Gastrocnemius medialis (tissue), 4 donors: ENCODE data around the gene SERPINB8. TPM values are rescaled to one million over a fixed set of nuclear protein-coding genes. Genes with fewer than 3 reads are reported as not detected.
A peak's percentile ranks its signal among the peaks of the same experiment; 100 is the strongest.
"Not testable (repeated sequence)": the region's sequence is repeated elsewhere in the genome, so short reads cannot be mapped to it uniquely, and the experiment has no call there.

Experiments
- ATAC-seq, 2 donors: fragments of 150-250 bp; one replicate each; pipeline ENCODE4 v1.9.1; 2016
- DNase-seq, 2 donors: peaks; one replicate each; pipeline ENCODE4 v3.0.0-alpha.2; 2019
- H3K27ac ChIP-seq, 4 donors: fragments of 200-600 bp; sonication (generic); 1 replicate in 1 of 4; 2 replicates in 3 of 4; pipeline ENCODE4 v1.5.1; 2016 to 2018; ENCODE audit warnings: mild to moderate bottlenecking in 2 of 4, moderate library complexity in 1 of 4
- H3K27me3 ChIP-seq, 3 donors: fragments of 200-600 bp; sonication (generic) in 2 of 3; 1 replicate in 1 of 3; 2 replicates in 2 of 3; pipeline versions ENCODE4 v1.5.1 to v1.6.0; 2016 to 2019; ENCODE audit warnings: mild to moderate bottlenecking in 1 of 3, moderate library complexity in 1 of 3
- H3K36me3 ChIP-seq, 2 donors: fragments of 200-600 bp; sonication (generic) in 1 of 2; one replicate each; pipeline ENCODE4 v1.5.1; 2017 to 2018
- H3K4me1 ChIP-seq, 2 donors: fragments of 200-600 bp; sonication (generic) in 1 of 2; one replicate each; pipeline ENCODE4 v1.5.1; 2016 to 2017; ENCODE audit warnings: mild to moderate bottlenecking in 2 of 2
- H3K4me3 ChIP-seq, 4 donors: fragments of 200-600 bp; sonication (generic) in 3 of 4; 1 replicate in 1 of 4; 2 replicates in 3 of 4; pipeline ENCODE4 v1.5.1; 2016 to 2019; ENCODE audit warnings: mild to moderate bottlenecking in 2 of 4
- H3K9me3 ChIP-seq, 3 donors: fragments of 200-600 bp; sonication (generic) in 2 of 3; 1 replicate in 1 of 3; 2 replicates in 2 of 3; pipeline ENCODE4 v1.5.1; 2016 to 2019
- POLR2A ChIP-seq, 2 donors: fragments of 450-650 bp; IDR thresholded peaks; one replicate each; pipeline ENCODE4 v1.6.1; 2017; ENCODE audit warnings: antibody characterized with exemption in 2 of 2, mild to moderate bottlenecking in 2 of 2, moderate library complexity in 2 of 2
- in situ Hi-C, 4 donors: fragments of 200-750 bp; cut with MboI; loops; one replicate each; pipeline versions ENCODE4 v1.15.0 to v1.8.0; 2017; ENCODE audit warnings: low sequenced_read_pairs in 4 of 4
- intact Hi-C: fragments of 100-400 bp; cut with DNase I; formaldehyde crosslinking; loops from one replicate; pipeline ENCODE4 v1.15.1; 2023; ENCODE audit warnings: low total_unique reads
- total RNA-seq, 4 donors: library from RNA; depleted of rRNA; stranded (reverse); fragments of >200 nt; gene quantifications; one replicate each; pipeline versions ENCODE4 v1.1.0 to v1.2.3, GENCODE V29; 2016
- TF ChIP-seq, protein P1 (sequence below), 5 experiments: fragments of 450-650 bp in 3 of 5; fragments of 200-600 bp in 2 of 5; sonication (generic) in 2 of 5; IDR thresholded peaks in 4 of 5; conservative IDR thresholded peaks in 1 of 5; 1 replicate in 4 of 5; 2 replicates in 1 of 5; pipeline ENCODE4 v1.5.1; 2016 to 2019; ENCODE audit warnings: antibody characterized with exemption in 5 of 5, mild to moderate bottlenecking in 3 of 5, moderate library complexity in 3 of 5

Gene SERPINB8
- total RNA-seq, 4 donors from 2014 or later = 0.87 to 3.8 (median 1.6) TPM

- intact Hi-C loops = no loop called here
These were observed 39.0 kb upstream of the SERPINB8 start for GRCh38 chr18:63930773-63931354.

DNA sequence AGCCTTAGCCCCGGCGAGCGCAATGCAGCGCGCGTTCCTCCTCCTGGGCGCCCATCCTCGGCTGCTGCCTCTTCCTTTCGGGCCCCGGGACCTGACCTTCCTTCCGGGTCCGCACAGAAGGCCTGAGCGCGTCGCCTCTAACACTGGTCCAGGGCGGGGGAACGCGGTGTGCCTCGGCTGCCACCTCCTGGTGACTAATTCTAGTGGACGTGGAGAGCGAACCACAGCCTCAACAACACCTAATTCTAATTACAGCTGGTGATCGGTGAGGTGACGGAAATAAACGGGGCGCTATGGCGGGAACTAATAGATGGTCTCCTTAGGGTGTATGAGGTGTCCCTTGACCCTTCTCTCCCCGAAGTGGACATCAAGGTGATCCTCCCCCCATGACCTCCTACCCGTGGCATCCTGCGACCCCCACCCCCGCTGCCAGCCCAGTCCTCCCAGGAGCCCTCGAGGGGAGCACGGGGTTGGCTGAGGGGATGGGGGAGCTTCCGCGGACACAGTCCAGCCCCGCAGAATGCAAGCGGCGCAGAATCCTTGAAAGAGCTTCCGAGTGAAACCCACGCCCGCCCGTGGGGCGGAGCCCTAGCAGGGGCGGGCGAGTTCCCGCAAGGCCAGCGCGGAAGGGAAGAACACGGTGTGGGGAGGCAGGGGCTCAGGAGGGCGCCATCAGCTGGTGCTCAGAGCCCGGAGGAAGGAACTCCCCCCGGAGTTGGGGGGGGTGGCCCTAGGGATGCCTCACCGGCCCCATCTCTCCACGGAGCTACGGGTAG is 33.5 kb upstream of the SERPINB8 start:
- ATAC-seq (peak in 1 of 2 donors; percentile 64), DNase-seq (peak; percentile 45 to 47)
- Histone ChIP-seq H3K27me3 (no peaks in the 10 kb centered on the region), H3K36me3 (no peaks in the 10 kb centered on the region), H3K27ac (no peak overlapping the region), H3K4me3 (peak overlapping the region; percentile 38 to 57 (median 50)), H3K9me3 (no peaks in the 10 kb centered on the region), H3K4me1 (peaks cover 0 to 3% of the 10 kb centered on the region in 2 donors)
- intact Hi-C loops (loop anchor here (1.0 kb wide), 1 partner anchor 418 kb away; no protein-coding TSS in a partner anchor), in situ Hi-C loops (loop anchor here in 1 of 4 donors (25.0 kb wide), 1 partner anchor 99 kb away; no protein-coding TSS in a partner anchor)
- no peak for TF ChIP-seq POLR2A (IDR thresholded peaks at IDR 0.05)
- TF ChIP-seq, protein P1, sequence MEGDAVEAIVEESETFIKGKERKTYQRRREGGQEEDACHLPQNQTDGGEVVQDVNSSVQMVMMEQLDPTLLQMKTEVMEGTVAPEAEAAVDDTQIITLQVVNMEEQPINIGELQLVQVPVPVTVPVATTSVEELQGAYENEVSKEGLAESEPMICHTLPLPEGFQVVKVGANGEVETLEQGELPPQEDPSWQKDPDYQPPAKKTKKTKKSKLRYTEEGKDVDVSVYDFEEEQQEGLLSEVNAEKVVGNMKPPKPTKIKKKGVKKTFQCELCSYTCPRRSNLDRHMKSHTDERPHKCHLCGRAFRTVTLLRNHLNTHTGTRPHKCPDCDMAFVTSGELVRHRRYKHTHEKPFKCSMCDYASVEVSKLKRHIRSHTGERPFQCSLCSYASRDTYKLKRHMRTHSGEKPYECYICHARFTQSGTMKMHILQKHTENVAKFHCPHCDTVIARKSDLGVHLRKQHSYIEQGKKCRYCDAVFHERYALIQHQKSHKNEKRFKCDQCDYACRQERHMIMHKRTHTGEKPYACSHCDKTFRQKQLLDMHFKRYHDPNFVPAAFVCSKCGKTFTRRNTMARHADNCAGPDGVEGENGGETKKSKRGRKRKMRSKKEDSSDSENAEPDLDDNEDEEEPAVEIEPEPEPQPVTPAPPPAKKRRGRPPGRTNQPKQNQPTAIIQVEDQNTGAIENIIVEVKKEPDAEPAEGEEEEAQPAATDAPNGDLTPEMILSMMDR (IDR thresholded peaks at IDR 0.05 in 4 of 5, conservative IDR thresholded peaks at IDR 0.05 in 1 of 5) = peak; percentile 26 to 63 (median 54)

More at GRCh38 chr18:63930773-63931354, 39.0 kb upstream of the SERPINB8 start:
- no peak for DNase-seq
- no peaks in the 10 kb centered on the region for H3K36me3 ChIP-seq
- no peaks in the 10 kb centered on the region for H3K27me3 ChIP-seq
- H3K4me3 ChIP-seq = no peak overlapping the region
- no peak overlapping the region for H3K27ac ChIP-seq
- ATAC-seq = no peak
- H3K4me1 ChIP-seq = no peaks in the 10 kb centered on the region
- in situ Hi-C loops = loop anchor here in 1 of 4 donors (25.0 kb wide), 1 partner anchor 94 kb away; no protein-coding TSS in a partner anchor
- TF ChIP-seq POLR2A (IDR thresholded peaks at IDR 0.05) = no peak
- TF ChIP-seq, protein P1 (IDR thresholded peaks at IDR 0.05 in 4 of 5, conservative IDR thresholded peaks at IDR 0.05 in 1 of 5) = no peak
- H3K9me3 ChIP-seq = no peaks in the 10 kb centered on the region

DNA sequence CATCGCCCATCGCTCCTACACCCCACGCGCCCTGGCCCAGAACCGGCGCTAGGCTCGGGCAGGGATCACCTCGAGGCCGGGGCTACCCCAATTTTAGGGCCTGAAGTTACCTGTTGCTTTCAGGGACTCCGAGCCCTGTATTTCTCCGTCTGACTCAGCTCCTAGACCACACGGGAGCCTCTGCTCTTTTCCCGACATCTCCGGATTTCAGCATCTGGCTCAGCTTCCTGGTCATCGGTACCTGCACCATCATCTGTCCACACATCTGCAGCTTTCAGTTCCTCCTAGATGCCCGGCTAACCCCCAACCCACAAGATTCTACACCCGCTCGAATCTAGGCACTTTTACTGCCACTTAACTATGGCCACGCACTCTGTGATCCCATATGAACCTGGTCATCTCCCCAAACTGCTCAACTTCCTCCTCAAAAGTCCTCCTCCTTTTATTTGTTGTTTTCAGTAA is 32.9 kb upstream of the SERPINB8 start:
- no peaks in the 10 kb centered on the region for H3K27me3 ChIP-seq
- peak overlapping the region; percentile 38 to 57 (median 50) for H3K4me3 ChIP-seq
- intact Hi-C loops (loop anchor here (1.0 kb wide), 1 partner anchor 419 kb away; no protein-coding TSS in a partner anchor), in situ Hi-C loops (loop anchor here in 1 of 4 donors (25.0 kb wide), 1 partner anchor 100 kb away; no protein-coding TSS in a partner anchor)
- no peak overlapping the region for H3K27ac ChIP-seq
- no peaks in the 10 kb centered on the region for H3K36me3 ChIP-seq
- TF ChIP-seq, protein P1 (IDR thresholded peaks at IDR 0.05 in 4 of 5, conservative IDR thresholded peaks at IDR 0.05 in 1 of 5) = no peak
- no peak for TF ChIP-seq POLR2A (IDR thresholded peaks at IDR 0.05)
- no peaks in the 10 kb centered on the region for H3K9me3 ChIP-seq
- peaks cover 0 to 3% of the 10 kb centered on the region in 2 donors for H3K4me1 ChIP-seq
- no peak for DNase-seq
- no peak for ATAC-seq

DNA sequence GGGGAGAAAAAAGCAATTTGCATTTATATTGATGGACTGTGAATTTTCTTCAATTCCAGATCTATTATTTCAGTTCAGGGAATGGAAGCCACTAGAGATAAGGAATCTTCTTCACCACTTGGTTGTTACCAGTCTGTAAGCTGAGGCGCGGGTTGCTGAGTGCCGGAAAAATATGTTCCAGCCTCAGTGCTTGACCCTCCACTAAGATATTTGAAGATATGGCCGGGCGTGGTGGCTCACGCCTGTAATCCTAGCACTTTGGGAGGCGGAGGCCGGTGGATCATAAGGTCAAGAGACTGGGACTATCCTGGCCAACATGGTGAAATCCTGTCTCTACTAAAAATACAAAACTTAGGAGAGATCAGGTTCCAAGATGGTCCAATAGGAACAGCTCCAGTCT is 29.9 kb upstream of the SERPINB8 start:
- H3K9me3 ChIP-seq = no peaks in the 10 kb centered on the region
- peaks cover 0 to 3% of the 10 kb centered on the region in 2 donors for H3K4me1 ChIP-seq
- DNase-seq = no peak
- no peak overlapping the region for H3K27ac ChIP-seq
- intact Hi-C loops (no loop called here), in situ Hi-C loops (loop anchor here in 1 of 4 donors (25.0 kb wide), 1 partner anchor 103 kb away; no protein-coding TSS in a partner anchor)
- H3K4me3 ChIP-seq = no peak overlapping the region
- H3K27me3 ChIP-seq = peaks cover 0 to under 1% (median under 1%) of the 10 kb centered on the region in 3 donors
- no peaks in the 10 kb centered on the region for H3K36me3 ChIP-seq
- TF ChIP-seq POLR2A (IDR thresholded peaks at IDR 0.05) = no peak
- TF ChIP-seq, protein P1 (IDR thresholded peaks at IDR 0.05 in 4 of 5, conservative IDR thresholded peaks at IDR 0.05 in 1 of 5) = no peak
- no peak for ATAC-seq

DNA sequence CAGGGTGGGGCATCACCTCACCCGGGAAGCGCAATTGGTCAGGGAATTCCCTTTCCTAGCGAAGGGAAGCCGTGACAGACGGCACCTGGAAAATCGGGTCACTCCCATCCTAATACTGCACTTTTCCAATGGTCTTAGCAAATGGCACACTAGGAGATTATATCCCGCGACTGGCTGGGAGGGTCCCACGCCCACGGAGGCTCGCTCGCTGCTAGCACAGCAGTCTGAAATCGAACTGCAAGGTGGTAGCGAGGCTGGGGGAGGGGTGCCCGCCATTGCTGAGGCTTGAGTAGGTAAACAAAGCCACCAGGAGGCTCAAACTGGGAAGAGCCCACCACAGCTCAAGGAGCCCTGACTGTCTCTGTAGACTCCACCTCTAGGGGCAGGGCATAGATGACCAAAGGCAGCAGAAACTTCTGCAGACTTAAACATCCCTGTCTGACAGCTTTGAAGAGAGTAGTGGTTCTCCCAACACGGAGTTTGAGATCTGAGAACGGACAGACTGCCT is 29.3 kb upstream of the SERPINB8 start:
- intact Hi-C loops, H3K4me3 ChIP-seq, H3K27me3 ChIP-seq, ATAC-seq, H3K27ac ChIP-seq, H3K9me3 ChIP-seq, H3K4me1 ChIP-seq, H3K36me3 ChIP-seq, DNase-seq: not testable (repeated sequence)
- in situ Hi-C loops = loop anchor here in 1 of 4 donors (25.0 kb wide), 1 partner anchor 103 kb away; no protein-coding TSS in a partner anchor
